ENCODE measurements around the gene ISL2.

GRCh38 chr15:76339305-76340197 lies 3.0 kb downstream of the ISL2 start:
- TF ChIP-seq CTCF (IDR thresholded peaks at IDR 0.05) (no peak), POLR2A (IDR thresholded peaks at IDR 0.05) (no peak), EP300 (IDR thresholded peaks at IDR 0.05) (no peak)
